ENCODE results near the gene EDNRA. TPM values are rescaled to one million over a fixed set of nuclear protein-coding genes. Genes with fewer than 3 reads are reported as not detected.

EDNRA gene
- total and polyA plus RNA-seq, 2 of the 8 experiments (the other 6 are each of a cell fraction or from before 2014, with no cell fraction given), result 1.7 to 3.3 TPM

DNA sequence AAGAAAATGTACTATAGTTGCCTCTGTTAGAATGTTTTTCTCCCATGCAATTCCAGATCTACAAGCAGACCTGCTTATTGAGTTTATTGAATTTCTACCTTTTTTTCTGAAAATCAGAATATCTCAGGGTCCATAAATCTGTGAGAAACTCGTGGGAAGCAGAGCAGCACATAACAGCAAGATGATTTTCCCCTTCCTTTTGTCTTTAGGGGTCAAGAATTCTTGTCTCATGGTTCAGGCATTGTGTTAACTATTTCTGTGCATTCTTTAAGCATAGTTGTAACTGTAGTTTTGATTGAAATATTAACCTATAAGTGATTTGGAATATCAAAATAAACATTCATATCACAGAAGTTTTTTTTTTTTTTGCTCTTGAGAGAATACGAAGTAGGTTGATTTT, 11.4 kb downstream of the EDNRA start:
- Histone ChIP-seq H3K27ac (ENCODE audit: low read depth, low read length) (no peak overlapping the region), H3K4me3 (ENCODE audit: extremely low read depth in 1 of 4, insufficient read depth in 2 of 4, low read depth in 3 of 4, low read length in 4 of 4) (no peak overlapping the region), H3K23ac (ENCODE audit: insufficient read length) (no peak overlapping the region), H4K20me1 (replicated peaks in 1 of 2; ENCODE audit: control insufficient read depth in 1 of 2, insufficient read depth in 2 of 2, low read length in 2 of 2) (no peaks in the 10 kb centered on the region), H2BK12ac (ENCODE audit: low read depth, low read length) (no peak overlapping the region), H3K79me1 (ENCODE audit: low read depth, low read length) (no peaks in the 10 kb centered on the region), H3K4ac (replicated peaks; ENCODE audit: insufficient read length, low read depth, low read length) (no peak overlapping the region), H3K9me3 (ENCODE audit: insufficient read depth in 2 of 2, low read depth in 1 of 2, low read length in 1 of 2) (no peaks in the 10 kb centered on the region; a peak in 1 of 4 replicates), H4K8ac (ENCODE audit: extremely low read depth, insufficient read depth, low read length) (no peak overlapping the region), H4K5ac (ENCODE audit: insufficient read length, low read depth, low read length) (no peak overlapping the region), H3K18ac (ENCODE audit: extremely low read depth, low read length) (no peak overlapping the region), H3K56ac (replicated peaks; ENCODE audit: insufficient read length, low read depth, low read length) (no peak overlapping the region), H3K79me2 (ENCODE audit: control insufficient read depth in 1 of 2, insufficient read depth in 2 of 2, low read length in 2 of 2) (no peaks in the 10 kb centered on the region), H2BK15ac (ENCODE audit: low read length) (no peak overlapping the region), H3K36me3 (ENCODE audit: control insufficient read depth in 2 of 4, insufficient read depth in 4 of 4, low read length in 3 of 4) (no peaks in the 10 kb centered on the region), H3K4me2 (ENCODE audit: insufficient read depth in 1 of 2, low read depth in 2 of 2, low read length in 2 of 2) (no peak overlapping the region), H4K91ac (replicated peaks; ENCODE audit: insufficient read length, low read length) (no peak overlapping the region), H2BK5ac (ENCODE audit: low read depth, low read length) (no peak overlapping the region), H3K4me1 (replicated peaks in 1 of 4; ENCODE audit: control insufficient read depth in 3 of 4, insufficient read depth in 4 of 4, low read length in 3 of 4) (no peaks in the 10 kb centered on the region), H2AFZ (ENCODE audit: low read length) (no peak overlapping the region), H3K14ac (ENCODE audit: insufficient read length) (no peak overlapping the region), H3K27me3 (replicated peaks in 1 of 4; ENCODE audit: control insufficient read depth in 3 of 4, extremely low read depth in 1 of 4, insufficient read depth in 3 of 4, low read length in 3 of 4) (no peaks in the 10 kb centered on the region), H3K9ac (replicated peaks in 1 of 4; ENCODE audit: extremely low read depth in 1 of 4, low read depth in 3 of 4, low read length in 3 of 4) (no peak overlapping the region), H2BK20ac (ENCODE audit: low read length) (no peak overlapping the region), H2AK5ac (ENCODE audit: low read depth, low read length) (no peak overlapping the region), H2BK120ac (replicated peaks; ENCODE audit: low read depth, low read length) (no peak overlapping the region), H3K23me2 (ENCODE audit: low read depth, low read length) (peaks cover 1% of the 10 kb centered on the region; the same call in 1 of the 2 replicates)
- POLR2A ChIA-PET (ENCODE audit: partially characterized antibody), result no interaction called here
- FAIRE-seq (no peak), DNase-seq (ENCODE audit: low read depth in 1 of 2, low spot score in 2 of 2) (no peak)
- CTCF ChIA-PET (ENCODE audit: partially characterized antibody), result interaction anchor here (0.6 to 1.3 kb wide), 3 partner anchors 12 to 27 kb away, joined by 3 read pairs; partner anchors contain the start of gene EDNRA
- WGBS, 2 experiments (ENCODE audit: extremely low coverage in 1 of 2, insufficient coverage in 1 of 2, insufficient read length in 1 of 2, insufficient replicate concordance in 2 of 2, low coverage in 1 of 2, low lambda C conversion rate in 2 of 2, missing lambda C conversion rate in 1 of 2), result 92% methylated on average over 2 of the region's 2 CpGs; no CpG with 5 or more reads in 1 of the 2 experiments
- TF ChIP-seq TCF12 (IDR thresholded peaks at IDR 0.05; ENCODE audit: low read depth, low read length), result no peak
- TF ChIP-seq EZH2 (IDR thresholded peaks at IDR 0.05; ENCODE audit: low read depth, low read length, severe bottlenecking), result no peak
- TF ChIP-seq RFX5 (IDR thresholded peaks at IDR 0.05; ENCODE audit: borderline replicate concordance, low read depth, low read length), result no peak
- TF ChIP-seq, protein P1, sequence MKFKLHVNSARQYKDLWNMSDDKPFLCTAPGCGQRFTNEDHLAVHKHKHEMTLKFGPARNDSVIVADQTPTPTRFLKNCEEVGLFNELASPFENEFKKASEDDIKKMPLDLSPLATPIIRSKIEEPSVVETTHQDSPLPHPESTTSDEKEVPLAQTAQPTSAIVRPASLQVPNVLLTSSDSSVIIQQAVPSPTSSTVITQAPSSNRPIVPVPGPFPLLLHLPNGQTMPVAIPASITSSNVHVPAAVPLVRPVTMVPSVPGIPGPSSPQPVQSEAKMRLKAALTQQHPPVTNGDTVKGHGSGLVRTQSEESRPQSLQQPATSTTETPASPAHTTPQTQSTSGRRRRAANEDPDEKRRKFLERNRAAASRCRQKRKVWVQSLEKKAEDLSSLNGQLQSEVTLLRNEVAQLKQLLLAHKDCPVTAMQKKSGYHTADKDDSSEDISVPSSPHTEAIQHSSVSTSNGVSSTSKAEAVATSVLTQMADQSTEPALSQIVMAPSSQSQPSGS (IDR thresholded peaks at IDR 0.05; ENCODE audit: low read length), result no peak
- no peak for TF ChIP-seq RXRA (IDR thresholded peaks at IDR 0.05; ENCODE audit: insufficient read depth, low read depth, low read length)
- no peak for TF ChIP-seq HDAC2 (IDR thresholded peaks at IDR 0.05; ENCODE audit: borderline replicate concordance in 1 of 2, low read depth in 2 of 2, low read length in 2 of 2)
- no peak for TF ChIP-seq BCL11A (IDR thresholded peaks at IDR 0.05; ENCODE audit: low read depth in 2 of 2, low read length in 2 of 2)
- TF ChIP-seq YY1 (IDR thresholded peaks at IDR 0.05; ENCODE audit: low read depth, low read length), result no peak
- TF ChIP-seq TEAD4 (IDR thresholded peaks at IDR 0.05; ENCODE audit: low read depth, low read length), result no peak
- TF ChIP-seq FOSL1 (IDR thresholded peaks at IDR 0.05; ENCODE audit: insufficient read depth, low read depth, low read length), result no peak
- TF ChIP-seq EP300 (IDR thresholded peaks at IDR 0.05; ENCODE audit: borderline replicate concordance in 1 of 2, low read depth in 2 of 2, low read length in 2 of 2), result no peak
- no peak for TF ChIP-seq CTBP2 (IDR thresholded peaks at IDR 0.05; ENCODE audit: borderline replicate concordance, insufficient read depth, insufficient read length, low read length)

Data from H1 (cell line).